ENCODE data around the gene SESN2.

- no peak for TF ChIP-seq CTCF (IDR thresholded peaks at IDR 0.05)
- no peak for TF ChIP-seq POLR2A (IDR thresholded peaks at IDR 0.05)
- no peak for TF ChIP-seq POLR2AphosphoS5 (IDR thresholded peaks at IDR 0.05; ENCODE audit: insufficient read depth in 1 of 2, low read depth in 1 of 2)
Measured at GRCh38 chr1:28279721-28280120, 20.4 kb downstream of the SESN2 start.
